Adrenal gland (tissue), 12 donors: ENCODE measurements around the gene MAP4K3. TPM values are rescaled to one million over a fixed set of nuclear protein-coding genes. Genes with fewer than 3 reads are reported as not detected.

Experiments
- DNase-seq, 7 donors: peaks; one replicate each; pipeline ENCODE4 v3.0.0-alpha.2; 2019 to 2020
- H3K27ac ChIP-seq, 5 donors: fragments of 200-600 bp; sonication (generic) in 4 of 5; 1 replicate in 3 of 5; 2 replicates in 2 of 5; pipeline versions ENCODE4 v1.5.1 to v1.8.0; 2016 to 2020; ENCODE audit warnings: mild to moderate bottlenecking in 1 of 5
- H3K27me3 ChIP-seq: fragments of 200-600 bp; 2 replicates; pipeline ENCODE4 v1.8.0; 2021
- H3K36me3 ChIP-seq, 2 donors: fragments of 200-600 bp; replicated peaks in 1 of 2; 1 replicate in 1 of 2; 2 replicates in 1 of 2; pipeline versions ENCODE4 v1.5.1 to v1.8.0; 2018 to 2022
- H3K4me1 ChIP-seq, 2 donors: fragments of 200-600 bp; replicated peaks in 1 of 2; 1 replicate in 1 of 2; 2 replicates in 1 of 2; pipeline versions ENCODE4 v1.5.1 to v1.8.0; 2018 to 2021
- H3K4me3 ChIP-seq, 4 donors: fragments of 200-600 bp; sonication (generic) in 3 of 4; one replicate each; pipeline ENCODE4 v1.5.1; 2016 to 2018
- H3K9me3 ChIP-seq, 3 donors: fragments of 200-600 bp; sonication (generic) in 1 of 3; replicated peaks in 1 of 3; 1 replicate in 2 of 3; 2 replicates in 1 of 3; pipeline versions ENCODE4 v1.5.1 to v1.8.0; 2016 to 2021
- CTCF ChIP-seq, 6 experiments: fragments of 450-650 bp in 4 of 6; fragments of 200-600 bp in 2 of 6; sonication (generic) in 1 of 6; IDR thresholded peaks; 1 replicate in 5 of 6; 2 replicates in 1 of 6; pipeline versions ENCODE4 v1.5.1 to v1.8.0; 2016 to 2021; ENCODE audit warnings: antibody characterized with exemption in 6 of 6, mild to moderate bottlenecking in 2 of 6, moderate library complexity in 1 of 6
- POLR2A ChIP-seq, 2 donors: fragments of 450-650 bp; IDR thresholded peaks; one replicate each; pipeline ENCODE4 v1.6.1; 2017; ENCODE audit warnings: antibody characterized with exemption in 2 of 2, mild to moderate bottlenecking in 2 of 2, moderate library complexity in 1 of 2
- WGBS, 4 donors: extraction: QIAGEN DNeasy Blood & Tissue Kit in 2 of 4; methylation state at CpG; one replicate each; pipeline versions ENCODE4 v1.1.5 to v1.1.7; 2013 to 2017; 5-methylcytosine and 5-hydroxymethylcytosine counted together
- intact Hi-C, 2 donors: fragments of 100-400 bp; cut with DNase I; formaldehyde crosslinking; loops; one replicate each; pipeline versions ENCODE4 v1.14.1 to v1.15.0; 2022 to 2023
- polyA plus RNA-seq, 3 donors: library from polyadenylated mRNA; stranded (reverse); fragments of 200-250 nt in 2 of 3; fragments of 350-450 nt in 1 of 3; fragmentation: Illumina TruSeq in 1 of 3; extraction: RNeasy Lipid Tissue Mini Kit (QIAGEN cat#74804) in 1 of 3; gene quantifications; one replicate each; pipeline ENCODE4 v1.2.3, GENCODE V29; 2013 to 2014
- total RNA-seq, 9 donors: library from RNA; depleted of rRNA in 4 of 9; stranded (reverse); fragments of >200 nt in 4 of 9; fragments of 120-200 nt in 1 of 9; fragmentation: NEBNext Ultra II Directional in 1 of 9; extraction: Animal tissue kit (Norgen Biotek cat#: 25700) in 1 of 9; gene quantifications; one replicate each; pipeline versions ENCODE4 v1.1.0 to v1.2.4, GENCODE V29; 2013 to 2023
- donor health status: healthy with polysubstance abuse.
- donor health status: Bipolar disorder and iron deficiency.
- donor health status: DM: yes; HTN: yes; CAD: no.
- donor health status: DM: no; HTN: no; CAD: no.
- donor health status: DM: no; HTN: no; CAD: no.
- donor health status: DM: yes; HTN: yes; CAD: no.

The MAP4K3 gene
- total and polyA plus RNA-seq, 12 donors = 15.4 to 79.7 (median 38.8) TPM

GRCh38 chr2:39378968-39379367 is 58.1 kb downstream of the MAP4K3 start:
- Histone ChIP-seq H3K9me3 (no peaks in the 10 kb centered on the region), H3K4me1 (peaks cover 27 to 54% of the 10 kb centered on the region in 2 donors), H3K27me3 (no peaks in the 10 kb centered on the region), H3K4me3 (no peak overlapping the region), H3K27ac (peak overlapping the region in 2 of 5 donors; percentile 45 to 46), H3K36me3 (no peaks in the 10 kb centered on the region)
- intact Hi-C loops = no loop called here
- DNase-seq = no peak
- WGBS, 4 donors = 20 to 31% (median 27%) methylated on average over 1 of the region's 1 CpG
- no peak for TF ChIP-seq POLR2A (IDR thresholded peaks at IDR 0.05)
- TF ChIP-seq CTCF (IDR thresholded peaks at IDR 0.05) = no peak

GRCh38 chr2:39377226-39377939 is 59.7 kb downstream of the MAP4K3 start:
- intact Hi-C loops = no loop called here
- Histone ChIP-seq H3K4me1 (peaks cover 27 to 52% of the 10 kb centered on the region in 2 donors), H3K36me3 (no peaks in the 10 kb centered on the region), H3K27ac (peak overlapping the region in 1 of 5 donors; percentile 19), H3K27me3 (no peaks in the 10 kb centered on the region), H3K9me3 (peaks cover 0 to 3% (median 0%) of the 10 kb centered on the region in 3 donors), H3K4me3 (no peak overlapping the region)
- WGBS, 4 donors = 58 to 71% (median 65%) methylated on average over 2 of the region's 2 CpGs
- no peak for TF ChIP-seq CTCF (IDR thresholded peaks at IDR 0.05)
- no peak for TF ChIP-seq POLR2A (IDR thresholded peaks at IDR 0.05)
- DNase-seq = no peak

- intact Hi-C loops = no loop called here
- TF ChIP-seq CTCF (IDR thresholded peaks at IDR 0.05) = no peak
- TF ChIP-seq POLR2A (IDR thresholded peaks at IDR 0.05) = no peak
These were observed 61.2 kb downstream of the MAP4K3 start for GRCh38 chr2:39375917-39376316.

GRCh38 chr2:39373181-39373802 is 63.8 kb downstream of the MAP4K3 start:
- no peaks in the 10 kb centered on the region for H3K36me3 ChIP-seq
- DNase-seq = no peak
- no peak overlapping the region for H3K27ac ChIP-seq
- no peak for TF ChIP-seq POLR2A (IDR thresholded peaks at IDR 0.05)
- no peak for TF ChIP-seq CTCF (IDR thresholded peaks at IDR 0.05)
- H3K4me3 ChIP-seq = no peak overlapping the region
- intact Hi-C loops = no loop called here
- H3K9me3 ChIP-seq = peaks cover 0 to 4% (median 0%) of the 10 kb centered on the region in 3 donors
- WGBS, 4 donors = 43 to 65% (median 48%) methylated on average over 2 of the region's 2 CpGs
- H3K27me3 ChIP-seq = no peaks in the 10 kb centered on the region
- H3K4me1 ChIP-seq = peaks cover 0 to 12% of the 10 kb centered on the region in 2 donors

More at GRCh38 chr2:39375917-39376316, 61.2 kb downstream of the MAP4K3 start:
- H3K36me3 ChIP-seq = no peaks in the 10 kb centered on the region
- H3K9me3 ChIP-seq = peaks cover 0 to 4% (median 0%) of the 10 kb centered on the region in 3 donors
- no peak for DNase-seq
- no peaks in the 10 kb centered on the region for H3K27me3 ChIP-seq
- WGBS, 4 donors = 76 to 92% (median 91%) methylated on average over 2 of the region's 2 CpGs
- no peak overlapping the region for H3K27ac ChIP-seq
- H3K4me3 ChIP-seq = no peak overlapping the region
- peaks cover 20 to 37% of the 10 kb centered on the region in 2 donors for H3K4me1 ChIP-seq
